Activated T-cell treated with anti-CD3 and anti-CD28 coated beads, Interleukin-2, amount 50 U/mL, for 1 hour (primary cell): ENCODE results near the gene ALPI.

Source experiments
- DNase-seq: peaks from one replicate; pipeline ENCODE4 v3.0.0-alpha.2; 2020

The ALPI gene

DNA sequence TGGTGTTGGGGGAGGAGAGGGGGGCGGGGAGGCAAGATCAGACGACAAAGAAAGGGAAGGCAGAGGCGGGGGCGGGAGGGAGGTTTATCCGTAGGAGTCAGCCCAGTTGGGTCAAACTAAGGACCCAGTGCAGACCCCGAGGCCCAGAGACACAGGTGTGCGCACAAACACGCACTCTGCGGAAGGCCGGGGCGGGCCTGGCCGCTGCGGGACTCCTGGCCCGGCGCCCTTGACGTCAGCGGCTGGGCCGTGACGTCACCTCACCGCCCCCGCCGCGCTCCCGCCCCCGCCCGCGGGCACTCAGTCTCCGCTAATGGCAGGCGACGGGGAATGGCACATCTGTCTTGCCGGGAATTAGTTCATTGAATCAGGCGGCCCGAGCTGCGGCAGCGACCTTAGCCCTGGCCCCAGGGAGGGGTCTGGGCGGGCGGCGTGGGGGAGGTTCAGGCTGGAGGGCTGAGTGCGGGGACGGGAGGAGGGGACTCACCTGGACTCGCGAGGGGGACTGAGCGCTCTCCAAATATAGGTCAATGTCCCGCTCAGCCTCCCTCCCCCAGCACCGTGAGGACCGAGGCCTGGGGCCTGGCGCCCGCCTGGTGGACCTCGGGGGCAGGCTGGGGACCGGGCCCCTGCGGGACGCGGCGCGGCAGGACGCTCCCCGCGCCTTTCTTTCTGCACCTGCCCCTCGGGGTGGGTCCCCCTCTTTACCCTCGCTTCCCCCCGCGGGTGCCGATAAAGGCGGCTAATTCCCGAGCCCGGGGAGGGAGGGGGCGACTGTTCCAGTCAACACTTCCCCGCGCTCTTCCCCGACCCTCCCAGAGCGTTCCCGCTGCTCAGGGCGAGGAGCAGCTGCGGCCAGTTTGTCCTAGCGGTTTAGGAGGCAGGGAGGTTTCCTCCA is 47.2 kb downstream of the ALPI start:
- peak; percentile 71 for DNase-seq

- DNase-seq: no peak
Observed at GRCh38 chr2:232503809-232504323, 47.9 kb downstream of the ALPI start.

DNA sequence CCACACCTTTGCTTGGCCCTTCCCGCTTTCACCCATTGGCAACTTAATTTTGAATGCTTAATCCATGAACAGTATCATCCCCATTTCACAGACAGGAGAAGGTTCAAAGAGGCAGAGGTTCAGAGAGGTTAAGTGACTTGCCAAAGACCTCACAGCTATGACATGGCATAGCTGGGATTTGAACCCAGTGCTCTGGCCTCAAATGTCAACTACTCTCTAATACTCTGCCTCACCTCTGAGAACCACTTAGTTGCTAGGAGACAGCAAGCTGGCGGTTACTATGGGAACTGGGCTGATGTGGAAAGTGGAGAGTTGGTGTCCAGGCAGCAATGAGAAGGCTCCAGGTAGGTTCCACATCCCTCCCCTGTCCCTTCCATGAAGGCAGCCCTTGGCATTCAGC is 48.5 kb downstream of the ALPI start:
- DNase-seq: no peak

DNA sequence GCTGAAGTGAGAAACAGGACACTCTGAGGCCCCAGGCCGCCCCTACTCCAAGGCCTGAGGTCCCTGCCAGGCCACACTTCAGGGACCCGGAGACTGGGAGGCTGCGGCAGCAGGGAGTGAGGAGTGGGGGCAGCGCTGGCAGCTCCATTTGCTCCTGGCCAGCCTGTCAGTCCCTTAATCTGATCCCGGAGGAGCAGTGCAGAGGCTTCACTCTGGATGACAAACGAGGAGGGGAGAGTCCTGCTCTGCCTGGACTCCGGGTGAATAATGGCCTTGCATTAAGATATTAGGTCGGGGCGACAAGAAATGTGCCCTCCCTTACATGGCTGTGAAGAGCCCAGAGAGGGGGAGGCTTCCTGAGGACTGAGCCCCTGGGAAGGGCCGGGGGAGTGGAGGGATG is 49.9 kb downstream of the ALPI start:
- no peak for DNase-seq

- DNase-seq: no peak
Observed at GRCh38 chr2:232506709-232507108, 50.8 kb downstream of the ALPI start.

GRCh38 chr2:232508251-232508650 is 52.3 kb downstream of the ALPI start:
- no peak for DNase-seq
